ENCODE data around the gene KRR1.
A peak's percentile ranks its signal among the peaks of the same experiment; 100 is the strongest.
"Not testable (repeated sequence)": the region's sequence is repeated elsewhere in the genome, so short reads cannot be mapped to it uniquely, and the experiment has no call there.

The KRR1 gene

DNA sequence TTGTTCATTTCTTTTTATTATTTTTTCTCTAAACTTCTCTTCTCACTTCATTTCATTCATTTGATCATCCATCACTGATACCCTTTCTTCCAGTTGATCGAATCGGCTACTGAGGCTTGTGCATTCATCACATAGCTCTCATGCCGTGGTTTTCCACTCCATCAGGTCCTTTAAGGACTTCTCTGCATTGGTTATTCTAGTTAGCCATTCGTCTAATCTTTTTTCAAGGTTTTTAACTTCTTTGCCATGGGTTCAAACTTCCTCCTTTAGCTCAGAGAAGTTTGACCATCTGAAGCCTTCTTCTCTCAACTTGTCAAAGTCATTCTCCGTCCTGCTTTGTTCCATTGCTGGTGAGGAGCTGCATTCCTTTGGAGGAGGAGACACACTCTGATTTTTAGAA lies 10.7 kb upstream of the KRR1 start:
- DNase-seq = not testable (repeated sequence)

GRCh38 chr12:75521224-75521623 lies 9.8 kb upstream of the KRR1 start:
- DNase-seq = not testable (repeated sequence)

DNA sequence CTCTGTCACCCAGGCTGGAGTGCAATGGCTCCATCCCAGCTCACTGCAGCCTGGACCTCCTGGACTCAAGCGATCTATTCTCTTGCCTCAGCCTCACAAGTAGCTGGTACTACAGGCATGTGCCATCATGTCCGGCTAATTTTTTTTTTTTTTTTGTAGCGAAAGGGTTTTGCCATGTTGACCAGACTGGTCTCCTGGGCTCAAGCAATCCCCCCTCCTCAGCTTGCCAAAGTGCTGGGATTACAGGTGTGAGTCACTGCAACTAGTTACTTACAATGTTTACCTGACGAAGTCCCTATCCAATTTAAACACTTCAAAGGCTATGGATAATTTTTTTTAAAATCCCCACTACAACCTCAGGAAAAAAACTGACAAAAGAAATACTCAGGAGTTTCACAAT lies 1.8 kb downstream of the KRR1 start:
- no peak for DNase-seq

- DNase-seq = no peak
Observed at GRCh38 chr12:75508159-75508558, 3.2 kb downstream of the KRR1 start.

- DNase-seq = no peak
Observed at GRCh38 chr12:75507086-75507485, 4.3 kb downstream of the KRR1 start.

- DNase-seq = no peak
Observed at GRCh38 chr12:75505706-75506312, 5.6 kb downstream of the KRR1 start.

- DNase-seq = no peak
Observed at GRCh38 chr12:75503866-75504265, 7.5 kb downstream of the KRR1 start.

DNA sequence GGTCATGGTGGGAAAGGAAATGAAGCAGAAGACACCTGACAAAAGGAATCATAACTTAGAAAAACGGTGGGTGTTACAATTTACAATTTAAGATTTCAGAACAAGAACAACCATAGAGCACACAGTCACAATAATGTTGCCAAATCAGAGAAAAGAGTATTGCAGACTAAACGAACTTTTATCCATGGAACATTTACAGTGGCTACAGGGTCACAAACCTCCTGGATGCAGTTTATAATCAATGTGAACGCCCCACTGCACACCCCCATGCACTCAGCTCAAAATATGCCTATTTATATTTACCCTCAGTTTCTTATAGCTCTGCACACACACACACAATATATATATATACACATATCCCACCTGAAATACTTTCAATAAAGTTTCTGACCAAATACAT lies 8.0 kb downstream of the KRR1 start:
- DNase-seq = no peak

GRCh38 chr12:75491169-75491568 lies 20.2 kb downstream of the KRR1 start:
- no peak for DNase-seq

DNA sequence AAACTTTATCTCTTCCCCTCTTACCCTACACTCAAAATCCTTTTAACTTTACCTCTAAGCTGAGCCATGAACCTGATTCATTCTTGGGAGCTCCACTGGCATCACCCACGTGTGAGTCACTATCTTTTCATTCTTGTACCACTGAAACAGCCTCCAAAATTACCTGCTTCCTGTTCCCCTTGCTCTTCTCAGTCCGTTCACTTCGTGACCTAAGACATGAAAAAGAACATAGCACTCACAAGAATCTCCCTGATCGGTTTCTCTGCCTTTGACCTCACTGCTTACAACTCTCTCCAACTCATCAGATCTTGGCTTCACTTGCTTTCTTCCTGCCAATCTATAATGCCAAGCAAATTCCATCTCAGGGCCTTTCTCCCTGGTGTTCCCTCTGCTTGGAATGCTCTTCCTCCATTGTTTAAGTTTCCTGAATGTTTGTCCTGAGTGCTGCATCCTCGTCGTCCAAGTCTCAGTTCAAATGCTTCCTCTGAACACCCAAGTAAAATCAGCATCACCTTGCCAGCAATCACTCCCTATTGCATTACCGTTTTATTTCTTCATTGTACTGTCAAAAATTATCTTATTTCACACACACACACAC lies 21.7 kb downstream of the KRR1 start:
- DNase-seq = no peak

DNA sequence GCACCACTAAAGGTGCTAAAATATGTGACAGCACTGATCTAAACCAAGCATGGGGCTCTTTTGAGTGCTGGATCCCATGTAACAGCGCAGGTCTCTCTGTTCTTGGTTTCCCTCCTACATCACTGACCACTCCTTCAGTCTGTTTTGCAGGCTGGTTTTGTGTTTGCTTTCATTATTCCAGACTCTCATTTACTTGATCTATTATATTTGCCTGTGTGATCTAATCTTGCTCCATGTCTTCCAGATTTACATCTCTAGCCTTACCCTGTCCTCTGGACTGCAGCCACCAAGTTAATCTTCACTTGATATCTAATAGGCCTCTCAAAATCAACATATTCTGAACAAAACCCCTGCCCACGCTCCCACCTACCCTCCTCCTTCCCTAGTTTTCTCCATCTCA lies 22.2 kb downstream of the KRR1 start:
- DNase-seq = no peak

GRCh38 chr12:75488553-75488952 lies 22.9 kb downstream of the KRR1 start:
- DNase-seq = no peak

- DNase-seq = no peak
Observed at GRCh38 chr12:75487308-75487707, 24.1 kb downstream of the KRR1 start.

GRCh38 chr12:75484450-75484849 lies 27.0 kb downstream of the KRR1 start:
- not testable (repeated sequence) for DNase-seq

GRCh38 chr12:75483431-75483830 lies 28.0 kb downstream of the KRR1 start:
- no peak for DNase-seq

DNA sequence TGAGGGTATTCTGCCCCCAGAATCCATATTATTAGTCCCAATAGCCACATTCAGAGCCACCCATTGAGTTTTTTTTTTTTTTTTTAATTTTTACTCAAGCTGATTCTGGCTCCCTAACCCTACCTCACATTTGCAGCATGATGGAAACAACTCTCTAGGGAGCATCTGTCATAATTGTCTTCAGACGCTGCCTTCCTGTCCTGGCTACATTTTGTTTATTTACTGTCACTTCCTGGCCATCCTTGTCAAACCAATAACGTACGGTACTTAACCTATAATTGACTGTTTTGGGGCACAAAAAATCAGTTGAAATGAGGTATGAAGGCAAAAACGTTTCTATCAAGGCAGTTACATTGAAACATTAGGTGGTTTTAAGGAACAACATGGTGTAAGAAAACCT lies 28.8 kb downstream of the KRR1 start:
- DNase-seq = no peak

DNA sequence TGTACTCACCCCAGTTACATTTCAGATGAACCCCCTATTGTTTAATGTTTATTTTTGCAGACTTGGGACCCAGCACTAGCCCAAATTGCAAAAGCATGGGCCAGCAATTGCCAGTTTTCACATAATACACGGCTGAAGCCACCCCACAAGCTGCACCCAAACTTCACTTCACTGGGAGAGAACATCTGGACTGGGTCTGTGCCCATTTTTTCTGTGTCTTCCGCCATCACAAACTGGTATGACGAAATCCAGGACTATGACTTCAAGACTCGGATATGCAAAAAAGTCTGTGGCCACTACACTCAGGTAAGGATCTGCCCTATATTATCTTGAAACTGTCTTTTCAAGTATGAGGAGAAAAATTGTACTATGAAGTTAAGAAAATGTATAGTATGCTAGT lies 29.6 kb downstream of the KRR1 start:
- DNase-seq = no peak

DNA sequence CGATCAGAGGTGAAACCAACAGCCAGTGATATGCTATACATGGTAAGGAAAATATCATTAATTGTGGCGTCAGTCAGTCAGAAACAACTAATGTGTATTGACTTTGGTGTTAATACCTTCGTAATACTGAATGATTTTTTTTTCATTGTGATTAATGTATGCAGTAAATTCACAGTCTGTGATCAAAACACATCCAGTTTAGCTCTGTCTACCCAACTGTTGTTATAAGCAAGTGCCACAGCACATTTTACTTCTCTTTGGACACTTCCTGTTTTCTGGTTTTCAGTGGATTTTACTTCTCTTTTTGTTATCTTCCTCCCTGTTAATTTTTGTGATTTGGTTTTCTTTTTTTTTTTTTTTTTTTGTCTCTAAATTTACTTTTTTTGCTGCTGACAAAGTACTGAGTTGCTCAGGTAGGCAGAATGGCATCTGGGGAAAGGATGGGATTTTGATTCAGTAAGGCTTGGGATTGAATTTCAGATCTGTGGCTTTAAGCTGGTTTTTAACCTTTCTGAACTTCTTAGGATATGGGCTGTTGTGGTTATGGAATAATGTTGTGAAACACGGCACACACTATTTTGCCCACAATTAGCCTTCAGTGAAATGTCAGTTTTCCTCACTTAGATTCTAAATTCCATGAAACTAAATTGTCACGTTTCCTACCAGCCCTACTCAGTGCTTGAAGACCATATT lies 30.2 kb downstream of the KRR1 start:
- DNase-seq = peak; percentile 17

- DNase-seq = peak; percentile 70
Observed at GRCh38 chr12:75480469-75480949, 30.9 kb downstream of the KRR1 start, which contains the start of gene GLIPR1. Gene GLIPR1, plus strand, starts transcription at chr12:75480755. Its CDS starts 126 bp downstream, at chr12:75480881.

- no peak for DNase-seq
Observed at GRCh38 chr12:75479963-75480461, 31.4 kb downstream of the KRR1 start.

DNA sequence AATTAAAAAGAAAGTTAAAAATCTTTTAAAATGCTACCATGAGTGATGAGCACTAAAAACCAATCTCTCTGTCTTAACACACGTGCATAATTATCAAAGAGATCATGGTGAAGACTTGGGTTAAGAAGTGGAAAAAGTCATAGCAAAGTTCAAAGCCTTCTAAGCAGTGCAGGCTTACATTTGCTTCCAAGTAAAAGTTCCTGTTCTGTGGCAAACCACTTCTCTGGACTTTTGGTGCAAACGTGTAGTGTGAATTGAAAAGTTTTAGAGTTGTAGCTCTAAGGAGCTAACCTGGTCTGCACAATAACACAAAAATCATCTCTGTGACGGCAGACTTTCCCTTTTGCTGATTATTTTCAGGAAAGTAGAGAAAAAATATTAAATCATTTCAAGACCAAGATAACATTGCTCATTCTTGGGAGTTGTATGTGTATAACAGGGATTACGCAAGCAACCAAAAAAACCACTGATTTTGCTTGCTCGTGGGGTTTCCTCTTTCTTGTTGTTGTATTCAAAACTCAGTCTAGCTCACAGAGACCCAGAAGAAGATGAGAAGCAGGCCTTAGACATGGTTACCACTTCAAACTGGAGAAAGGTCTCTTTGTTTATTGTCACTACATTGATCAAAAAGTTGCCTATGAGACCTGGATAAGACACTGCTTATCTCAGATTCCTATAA lies 33.2 kb downstream of the KRR1 start:
- DNase-seq = peak; percentile 28

- DNase-seq = no peak
Observed at GRCh38 chr12:75477137-75477536, 34.3 kb downstream of the KRR1 start.

- DNase-seq = no peak
Observed at GRCh38 chr12:75476071-75476470, 35.3 kb downstream of the KRR1 start.
